GM23338 (cell line): ENCODE results near the gene TTBK1. TPM values are rescaled to one million over a fixed set of nuclear protein-coding genes. Genes with fewer than 3 reads are reported as not detected.

Experiments used
- ATAC-seq: fragments of 200-7000 bp; cut with Tn5 transposase; 3 replicates; pipeline ENCODE4 v1.9.1; 2020
- DNase-seq: peaks from one replicate; pipeline ENCODE4 v3.0.0-alpha.2; 2015; ENCODE audit warnings: low spot score
- H2AFZ ChIP-seq: fragments of 200-600 bp; sonication (generic); 2 replicates; pipeline ENCODE4 v1.8.0; 2016; ENCODE audit warnings: antibody characterized with exemption, mild to moderate bottlenecking, moderate library complexity
- H3F3A ChIP-seq: fragments of 200-600 bp; sonication (generic); replicated peaks from 2 replicates; pipeline ENCODE4 v1.8.0; 2017; ENCODE audit warnings: antibody characterized with exemption, mixed run types, low read depth
- H3K27ac ChIP-seq: fragments of 200-600 bp; sonication (generic); 2 replicates; pipeline ENCODE4 v1.6.1; 2016; ENCODE audit warnings: low read depth
- H3K27me3 ChIP-seq: fragments of 200-600 bp; sonication (generic); 2 replicates; pipeline ENCODE4 v1.8.0; 2016; ENCODE audit warnings: mild to moderate bottlenecking, mixed run types, moderate library complexity; ENCODE audit not compliant: insufficient read depth
- H3K36me3 ChIP-seq: fragments of 200-600 bp; sonication (generic); 2 replicates; pipeline ENCODE4 v1.8.0; 2016; ENCODE audit warnings: mild to moderate bottlenecking; ENCODE audit not compliant: insufficient read depth
- H3K4me1 ChIP-seq: fragments of 200-600 bp; sonication (generic); 2 replicates; pipeline ENCODE4 v1.8.0; 2016; ENCODE audit warnings: mild to moderate bottlenecking, moderate library complexity; ENCODE audit not compliant: insufficient read depth
- H3K4me2 ChIP-seq: fragments of 200-600 bp; sonication (generic); 2 replicates; pipeline ENCODE4 v1.7.1; 2017; ENCODE audit warnings: mixed run types
- H3K4me3 ChIP-seq: fragments of 200-600 bp; sonication (generic); 2 replicates; pipeline ENCODE4 v1.6.1; 2016; ENCODE audit warnings: mixed run types
- H3K79me2 ChIP-seq: fragments of 200-600 bp; sonication (generic); replicated peaks from 2 replicates; pipeline ENCODE4 v1.8.0; 2017; ENCODE audit warnings: mild to moderate bottlenecking; ENCODE audit not compliant: insufficient read depth
- H3K9me2 ChIP-seq: fragments of 200-600 bp; sonication (generic); 2 replicates; pipeline ENCODE4 v1.8.0; 2017; ENCODE audit not compliant: insufficient read depth
- H4K20me1 ChIP-seq: fragments of 200-600 bp; sonication (generic); replicated peaks from 2 replicates; pipeline ENCODE4 v1.8.0; 2017; ENCODE audit warnings: mild to moderate bottlenecking; ENCODE audit not compliant: insufficient read depth
- H3K27ac Mint-ChIP-seq: 2 replicates; pipeline ENCODE4 v1.8.0; 2020; ENCODE audit warnings: inconsistent platforms, mild to moderate bottlenecking, moderate library complexity, mixed read lengths
- H3K27me3 Mint-ChIP-seq: 3 replicates; pipeline ENCODE4 v1.8.0; 2022; ENCODE audit warnings: low read depth, mild to moderate bottlenecking, moderate library complexity, mixed read lengths, inconsistent platforms; ENCODE audit not compliant: insufficient read depth, poor library complexity
- H3K36me3 Mint-ChIP-seq: 3 replicates; pipeline ENCODE4 v1.8.0; 2021; ENCODE audit warnings: low read depth, mild to moderate bottlenecking, inconsistent platforms, moderate library complexity, mixed read lengths
- H3K4me1 Mint-ChIP-seq: 3 replicates; pipeline ENCODE4 v1.8.0; 2020; ENCODE audit warnings: mild to moderate bottlenecking, inconsistent platforms, mixed read lengths
- H3K4me3 Mint-ChIP-seq: 3 replicates; pipeline ENCODE4 v1.8.0; 2021; ENCODE audit warnings: moderate library complexity, mild to moderate bottlenecking, inconsistent platforms, mixed read lengths
- H3K9me3 Mint-ChIP-seq: 3 replicates; pipeline ENCODE4 v1.8.0; 2020; ENCODE audit warnings: moderate library complexity, mild to moderate bottlenecking, inconsistent platforms, mixed read lengths
- CREB1 ChIP-seq: fragments of 250-450 bp; sonication (Bioruptor Pico); IDR thresholded peaks from 2 replicates; pipeline ENCODE4 v1.5.0; 2020; ENCODE audit warnings: low read depth, mild to moderate bottlenecking, moderate library complexity
- CTCF ChIP-seq, 2 experiments: fragments of 200-600 bp in 1 of 2; sonication (generic) in 1 of 2; conservative IDR thresholded peaks; 2 replicates each; pipeline versions ENCODE4 v1.5.1 to v1.6.1; 2016 to 2017; ENCODE audit warnings: antibody characterized with exemption in 2 of 2, low read depth in 2 of 2, mild to moderate bottlenecking in 2 of 2, moderate library complexity in 1 of 2
- ETS1 ChIP-seq: IDR thresholded peaks from 2 replicates; pipeline ENCODE4 v1.6.1; 2016; ENCODE audit warnings: antibody characterized with exemption
- EZH2 ChIP-seq: fragments of 200-600 bp; sonication (generic); IDR thresholded peaks from one replicate; pipeline ENCODE4 v1.8.0; 2017; ENCODE audit warnings: antibody characterized with exemption, mild to moderate bottlenecking, low read depth; ENCODE audit not compliant: unreplicated experiment
- EZH2phosphoT487 ChIP-seq: fragments of 200-600 bp; sonication (generic); IDR thresholded peaks from one replicate; pipeline ENCODE4 v1.8.1; 2018; ENCODE audit warnings: antibody characterized with exemption; ENCODE audit not compliant: unreplicated experiment
- JUNB ChIP-seq: IDR thresholded peaks from one replicate; pipeline ENCODE4 v1.6.1; 2016; ENCODE audit warnings: antibody characterized with exemption; ENCODE audit not compliant: unreplicated experiment
- NANOG ChIP-seq: IDR thresholded peaks from 2 replicates; pipeline ENCODE4 v1.6.1; 2016; ENCODE audit warnings: antibody characterized with exemption, borderline replicate concordance
- POLR2AphosphoS5 ChIP-seq: IDR thresholded peaks from 2 replicates; pipeline ENCODE4 v1.6.1; 2016; ENCODE audit warnings: antibody characterized with exemption, low read depth
- REST ChIP-seq: IDR thresholded peaks from one replicate; pipeline ENCODE4 v1.6.1; 2018; ENCODE audit warnings: antibody characterized with exemption; ENCODE audit not compliant: unreplicated experiment
- ZNF114 ChIP-seq: fragments of 250-450 bp; sonication (Bioruptor Pico); IDR thresholded peaks from 2 replicates; pipeline ENCODE4 v1.5.0; 2020; ENCODE audit warnings: mild to moderate bottlenecking, moderate library complexity
- ZNF331 ChIP-seq: fragments of 250-450 bp; sonication (Bioruptor Pico); IDR thresholded peaks from 2 replicates; pipeline ENCODE4 v1.5.0; 2020; ENCODE audit warnings: low read depth, mild to moderate bottlenecking, moderate library complexity
- polyA plus RNA-seq: library from polyadenylated mRNA; unstranded; fragments of >200 nt; fragmentation: Nextera tagmentation; extraction: Ambion mirVana; gene quantifications from 2 replicates; pipeline ENCODE4 v1.2.1, GENCODE V29; 2016
- total RNA-seq: library from RNA; depleted of rRNA; stranded (reverse); fragments of >200 nt; shearing (Covaris generic); gene quantifications from 2 replicates; pipeline ENCODE4 v1.2.3, GENCODE V29; 2014
- TF ChIP-seq, protein P1 (sequence below): fragments of 250-450 bp; sonication (Bioruptor Pico); IDR thresholded peaks from 2 replicates; pipeline ENCODE4 v1.5.0; 2020; ENCODE audit warnings: mild to moderate bottlenecking, moderate library complexity

Gene TTBK1
- total and polyA plus RNA-seq, 2 experiments from 2014 or later, result 0.29 to 1.1 TPM

GRCh38 chr6:43285832-43286231, 42.6 kb downstream of the TTBK1 start (continued):
- TF ChIP-seq EZH2phosphoT487 (no peak), POLR2AphosphoS5 (no peak), ZNF331 (CRISPR knock-in tag) (no peak), EZH2 (no peak), ETS1 (no peak)

DNA sequence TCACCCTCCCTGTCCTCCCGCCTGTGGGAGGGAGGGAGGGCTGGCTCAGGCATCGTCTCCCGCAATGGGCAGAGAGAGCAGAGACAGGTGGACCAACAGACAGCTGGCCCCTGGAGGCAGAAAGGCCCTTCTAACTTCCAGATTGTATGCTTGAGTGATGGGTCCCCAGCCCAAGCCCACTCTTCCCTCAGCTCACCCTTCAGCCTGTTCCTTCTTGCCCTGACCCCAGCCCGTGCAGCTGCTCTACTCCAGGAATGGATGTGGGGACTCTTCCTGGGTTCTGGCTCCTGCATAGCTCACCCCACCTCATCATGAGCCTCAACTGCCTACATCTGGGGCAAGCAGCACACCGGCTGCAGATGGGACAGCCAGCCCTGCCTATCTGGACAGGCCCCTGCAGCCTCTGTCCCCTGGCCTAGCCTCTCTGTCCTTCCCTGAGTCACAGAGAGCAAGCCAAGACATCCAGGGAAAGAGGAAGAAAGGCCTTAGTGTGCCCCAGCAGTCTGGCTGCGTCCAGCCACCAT, 43.2 kb downstream of the TTBK1 start:
- no peak overlapping the region for H2AFZ ChIP-seq
- TF ChIP-seq, protein P1, sequence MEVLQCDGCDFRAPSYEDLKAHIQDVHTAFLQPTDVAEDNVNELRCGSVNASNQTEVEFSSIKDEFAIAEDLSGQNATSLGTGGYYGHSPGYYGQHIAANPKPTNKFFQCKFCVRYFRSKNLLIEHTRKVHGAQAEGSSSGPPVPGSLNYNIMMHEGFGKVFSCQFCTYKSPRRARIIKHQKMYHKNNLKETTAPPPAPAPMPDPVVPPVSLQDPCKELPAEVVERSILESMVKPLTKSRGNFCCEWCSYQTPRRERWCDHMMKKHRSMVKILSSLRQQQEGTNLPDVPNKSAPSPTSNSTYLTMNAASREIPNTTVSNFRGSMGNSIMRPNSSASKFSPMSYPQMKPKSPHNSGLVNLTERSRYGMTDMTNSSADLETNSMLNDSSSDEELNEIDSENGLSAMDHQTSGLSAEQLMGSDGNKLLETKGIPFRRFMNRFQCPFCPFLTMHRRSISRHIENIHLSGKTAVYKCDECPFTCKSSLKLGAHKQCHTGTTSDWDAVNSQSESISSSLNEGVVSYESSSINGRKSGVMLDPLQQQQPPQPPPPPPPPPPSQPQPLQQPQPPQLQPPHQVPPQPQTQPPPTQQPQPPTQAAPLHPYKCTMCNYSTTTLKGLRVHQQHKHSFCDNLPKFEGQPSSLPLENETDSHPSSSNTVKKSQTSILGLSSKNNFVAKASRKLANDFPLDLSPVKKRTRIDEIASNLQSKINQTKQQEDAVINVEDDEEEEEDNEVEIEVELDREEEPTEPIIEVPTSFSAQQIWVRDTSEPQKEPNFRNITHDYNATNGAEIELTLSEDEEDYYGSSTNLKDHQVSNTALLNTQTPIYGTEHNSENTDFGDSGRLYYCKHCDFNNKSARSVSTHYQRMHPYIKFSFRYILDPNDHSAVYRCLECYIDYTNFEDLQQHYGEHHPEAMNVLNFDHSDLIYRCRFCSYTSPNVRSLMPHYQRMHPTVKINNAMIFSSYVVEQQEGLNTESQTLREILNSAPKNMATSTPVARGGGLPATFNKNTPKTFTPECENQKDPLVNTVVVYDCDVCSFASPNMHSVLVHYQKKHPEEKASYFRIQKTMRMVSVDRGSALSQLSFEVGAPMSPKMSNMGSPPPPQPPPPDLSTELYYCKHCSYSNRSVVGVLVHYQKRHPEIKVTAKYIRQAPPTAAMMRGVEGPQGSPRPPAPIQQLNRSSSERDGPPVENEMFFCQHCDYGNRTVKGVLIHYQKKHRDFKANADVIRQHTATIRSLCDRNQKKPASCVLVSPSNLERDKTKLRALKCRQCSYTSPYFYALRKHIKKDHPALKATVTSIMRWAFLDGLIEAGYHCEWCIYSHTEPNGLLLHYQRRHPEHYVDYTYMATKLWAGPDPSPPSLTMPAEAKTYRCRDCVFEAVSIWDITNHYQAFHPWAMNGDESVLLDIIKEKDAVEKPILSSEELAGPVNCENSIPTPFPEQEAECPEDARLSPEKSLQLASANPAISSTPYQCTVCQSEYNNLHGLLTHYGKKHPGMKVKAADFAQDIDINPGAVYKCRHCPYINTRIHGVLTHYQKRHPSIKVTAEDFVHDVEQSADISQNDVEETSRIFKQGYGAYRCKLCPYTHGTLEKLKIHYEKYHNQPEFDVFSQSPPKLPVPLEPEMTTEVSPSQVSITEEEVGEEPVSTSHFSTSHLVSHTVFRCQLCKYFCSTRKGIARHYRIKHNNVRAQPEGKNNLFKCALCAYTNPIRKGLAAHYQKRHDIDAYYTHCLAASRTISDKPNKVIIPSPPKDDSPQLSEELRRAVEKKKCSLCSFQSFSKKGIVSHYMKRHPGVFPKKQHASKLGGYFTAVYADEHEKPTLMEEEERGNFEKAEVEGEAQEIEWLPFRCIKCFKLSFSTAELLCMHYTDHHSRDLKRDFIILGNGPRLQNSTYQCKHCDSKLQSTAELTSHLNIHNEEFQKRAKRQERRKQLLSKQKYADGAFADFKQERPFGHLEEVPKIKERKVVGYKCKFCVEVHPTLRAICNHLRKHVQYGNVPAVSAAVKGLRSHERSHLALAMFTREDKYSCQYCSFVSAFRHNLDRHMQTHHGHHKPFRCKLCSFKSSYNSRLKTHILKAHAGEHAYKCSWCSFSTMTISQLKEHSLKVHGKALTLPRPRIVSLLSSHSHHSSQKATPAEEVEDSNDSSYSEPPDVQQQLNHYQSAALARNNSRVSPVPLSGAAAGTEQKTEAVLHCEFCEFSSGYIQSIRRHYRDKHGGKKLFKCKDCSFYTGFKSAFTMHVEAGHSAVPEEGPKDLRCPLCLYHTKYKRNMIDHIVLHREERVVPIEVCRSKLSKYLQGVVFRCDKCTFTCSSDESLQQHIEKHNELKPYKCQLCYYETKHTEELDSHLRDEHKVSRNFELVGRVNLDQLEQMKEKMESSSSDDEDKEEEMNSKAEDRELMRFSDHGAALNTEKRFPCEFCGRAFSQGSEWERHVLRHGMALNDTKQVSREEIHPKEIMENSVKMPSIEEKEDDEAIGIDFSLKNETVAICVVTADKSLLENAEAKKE (CRISPR knock-in tag), result no peak
- TF ChIP-seq CREB1 (CRISPR knock-in tag) (no peak), ETS1 (no peak), JUNB (no peak), ZNF114 (CRISPR knock-in tag) (no peak), CTCF (conservative IDR thresholded peaks at IDR 0.05; ENCODE audit: low read depth in 2 of 2) (no peak), REST (no peak), NANOG (no peak), EZH2phosphoT487 (no peak)

More for the DNA sequence above, 43.2 kb downstream of the TTBK1 start:
- Histone ChIP-seq H3K36me3 (no peaks in the 10 kb centered on the region), H3K27me3 (peaks cover 24% of the 10 kb centered on the region), H3F3A (no peaks in the 10 kb centered on the region), H4K20me1 (no peaks in the 10 kb centered on the region), H3K9me2 (no peaks in the 10 kb centered on the region), H3K4me1 (peaks cover 4% of the 10 kb centered on the region; the same call in 1 of the 2 replicates), H3K79me2 (no peaks in the 10 kb centered on the region), H3K4me2 (no peak overlapping the region), H3K4me3 (no peak overlapping the region), H3K27ac (no peak overlapping the region)
- Mint-ChIP-seq H3K27ac (no peak overlapping the region), H3K27me3 (peaks cover 27% of the 10 kb centered on the region), H3K4me1 (peaks cover 12% of the 10 kb centered on the region), H3K4me3 (no peak overlapping the region), H3K36me3 (no peaks in the 10 kb centered on the region), H3K9me3 (no peaks in the 10 kb centered on the region)
- DNase-seq (no peak), ATAC-seq (no peak)
